ENCODE data around the gene CDX1. TPM values are rescaled to one million over a fixed set of nuclear protein-coding genes. Genes with fewer than 3 reads are reported as not detected.

CDX1 gene
- total RNA-seq = not detected

DNA sequence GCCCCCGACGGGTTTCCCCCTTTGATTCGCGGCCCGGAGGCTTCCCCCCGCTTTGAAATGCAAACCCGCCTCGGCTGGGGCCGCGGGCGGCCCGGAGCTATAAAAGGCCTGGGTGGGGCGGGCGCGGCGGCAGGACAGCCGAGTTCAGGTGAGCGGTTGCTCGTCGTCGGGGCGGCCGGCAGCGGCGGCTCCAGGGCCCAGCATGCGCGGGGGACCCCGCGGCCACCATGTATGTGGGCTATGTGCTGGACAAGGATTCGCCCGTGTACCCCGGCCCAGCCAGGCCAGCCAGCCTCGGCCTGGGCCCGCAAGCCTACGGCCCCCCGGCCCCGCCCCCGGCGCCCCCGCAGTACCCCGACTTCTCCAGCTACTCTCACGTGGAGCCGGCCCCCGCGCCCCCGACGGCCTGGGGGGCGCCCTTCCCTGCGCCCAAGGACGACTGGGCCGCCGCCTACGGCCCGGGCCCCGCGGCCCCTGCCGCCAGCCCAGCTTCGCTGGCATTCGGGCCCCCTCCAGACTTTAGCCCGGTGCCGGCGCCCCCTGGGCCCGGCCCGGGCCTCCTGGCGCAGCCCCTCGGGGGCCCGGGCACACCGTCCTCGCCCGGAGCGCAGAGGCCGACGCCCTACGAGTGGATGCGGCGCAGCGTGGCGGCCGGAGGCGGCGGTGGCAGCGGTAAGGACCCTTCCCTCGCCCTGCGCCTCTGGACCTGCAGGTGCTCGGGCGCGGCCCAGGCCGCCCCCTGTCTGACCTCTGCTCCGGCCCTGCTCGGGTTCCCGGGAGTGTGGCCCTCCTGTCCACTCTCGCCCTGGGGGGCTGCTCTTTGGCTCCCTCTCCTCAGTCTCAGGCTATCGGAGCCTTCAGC lies at the start of gene CDX1:
Gene CDX1 (plus strand): TSS at position 129 of the 862 bp plus-strand sequence. CDS start 99 bp downstream, at position 228.
- WGBS, 2 donors (ENCODE audit: low coverage in 1 of 2) = no CpG with 5 or more reads among the region's 93 CpGs
- Histone ChIP-seq H3K27me3 (peaks cover 43% of the 10 kb centered on the region), H3K27ac (no peak within 1 kb of the TSS), H3K9me3 (no peaks in the 10 kb centered on the region), H3K36me3 (no peaks in the 10 kb centered on the region), H3K4me3 (no peak within 1 kb of the TSS), H3K4me1 (peaks cover 0 to 32% (median 14%) of the 10 kb centered on the region in 3 donors)
- no peak for TF ChIP-seq EP300 (IDR thresholded peaks at IDR 0.05)
- TF ChIP-seq POLR2AphosphoS5 (IDR thresholded peaks at IDR 0.05) = no peak
- no peak for TF ChIP-seq POLR2A (IDR thresholded peaks at IDR 0.05)
- TF ChIP-seq, protein P1, sequence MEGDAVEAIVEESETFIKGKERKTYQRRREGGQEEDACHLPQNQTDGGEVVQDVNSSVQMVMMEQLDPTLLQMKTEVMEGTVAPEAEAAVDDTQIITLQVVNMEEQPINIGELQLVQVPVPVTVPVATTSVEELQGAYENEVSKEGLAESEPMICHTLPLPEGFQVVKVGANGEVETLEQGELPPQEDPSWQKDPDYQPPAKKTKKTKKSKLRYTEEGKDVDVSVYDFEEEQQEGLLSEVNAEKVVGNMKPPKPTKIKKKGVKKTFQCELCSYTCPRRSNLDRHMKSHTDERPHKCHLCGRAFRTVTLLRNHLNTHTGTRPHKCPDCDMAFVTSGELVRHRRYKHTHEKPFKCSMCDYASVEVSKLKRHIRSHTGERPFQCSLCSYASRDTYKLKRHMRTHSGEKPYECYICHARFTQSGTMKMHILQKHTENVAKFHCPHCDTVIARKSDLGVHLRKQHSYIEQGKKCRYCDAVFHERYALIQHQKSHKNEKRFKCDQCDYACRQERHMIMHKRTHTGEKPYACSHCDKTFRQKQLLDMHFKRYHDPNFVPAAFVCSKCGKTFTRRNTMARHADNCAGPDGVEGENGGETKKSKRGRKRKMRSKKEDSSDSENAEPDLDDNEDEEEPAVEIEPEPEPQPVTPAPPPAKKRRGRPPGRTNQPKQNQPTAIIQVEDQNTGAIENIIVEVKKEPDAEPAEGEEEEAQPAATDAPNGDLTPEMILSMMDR (IDR thresholded peaks at IDR 0.05) = no peak
- no peak for ATAC-seq

DNA sequence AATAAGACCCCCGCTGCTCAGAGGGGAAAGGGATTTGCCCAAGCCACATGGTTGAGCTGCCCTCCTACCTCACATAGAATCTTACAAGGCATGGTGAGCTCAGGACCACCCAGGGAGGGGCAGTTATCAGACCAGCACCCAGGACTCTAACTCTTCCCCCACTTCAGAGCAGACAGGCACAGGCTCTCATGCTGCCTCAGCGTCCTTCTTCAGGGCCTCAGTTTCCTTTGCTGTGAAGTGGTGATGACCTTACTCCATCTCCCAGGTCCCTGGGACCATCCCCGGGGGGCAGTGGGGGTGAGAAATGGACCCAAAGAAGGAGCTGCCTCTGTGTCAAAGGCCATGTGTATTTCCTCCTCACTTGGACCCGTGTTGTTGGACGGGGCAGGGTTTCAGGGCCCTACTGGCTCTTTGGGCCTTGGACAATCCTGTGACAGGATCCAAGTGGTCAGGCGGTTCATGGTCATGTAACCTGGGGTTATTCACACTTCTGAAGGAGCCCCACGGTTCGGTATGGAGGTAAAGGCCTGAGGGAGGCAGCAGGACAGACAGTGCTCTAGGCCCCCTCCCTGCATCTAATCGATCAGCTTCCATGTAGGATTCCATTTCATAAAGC lies 48.5 kb upstream of the CDX1 start:
- no peak for ATAC-seq
- no peak for TF ChIP-seq POLR2A (IDR thresholded peaks at IDR 0.05)
- TF ChIP-seq POLR2AphosphoS5 (IDR thresholded peaks at IDR 0.05) = no peak
- no peak for TF ChIP-seq EP300 (IDR thresholded peaks at IDR 0.05)
- TF ChIP-seq, protein P1 (IDR thresholded peaks at IDR 0.05) = no peak

DNA sequence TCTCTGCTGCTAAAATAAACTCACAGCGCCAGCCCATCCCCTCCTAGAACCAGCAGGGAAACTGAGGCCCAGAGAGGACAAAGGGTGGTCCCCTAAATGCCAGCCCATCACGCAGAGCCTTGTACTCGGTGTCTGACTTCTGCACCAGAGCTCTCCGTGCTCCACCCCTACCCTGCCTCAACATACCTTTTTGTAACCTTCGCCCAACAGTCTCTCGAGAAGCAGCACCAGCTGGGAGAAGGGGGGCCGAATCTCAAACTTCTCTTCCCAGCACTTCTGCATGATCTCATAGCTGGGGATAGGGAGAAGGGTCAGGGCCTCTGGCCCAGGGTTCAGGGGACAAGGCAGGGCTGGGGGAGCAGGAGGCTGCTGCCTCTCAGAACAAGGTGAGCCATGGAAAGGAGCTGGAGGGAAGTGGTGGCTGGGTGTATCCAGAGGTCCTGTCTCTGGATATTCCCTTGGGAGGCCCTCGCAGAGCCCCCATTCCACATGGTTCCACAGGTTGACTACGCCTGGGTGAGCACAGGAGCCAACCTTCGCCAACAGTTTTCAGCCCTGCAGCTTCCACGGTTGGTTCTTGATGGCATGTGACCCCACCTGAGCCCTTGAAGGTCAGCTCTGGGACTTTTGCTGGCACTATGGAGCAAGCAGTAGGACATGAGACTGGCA lies 47.9 kb upstream of the CDX1 start:
- peaks cover 0 to 94% of the 10 kb centered on the region in 2 donors for H3K36me3 ChIP-seq
- H3K27ac ChIP-seq = no peak overlapping the region
- no peak for TF ChIP-seq EP300 (IDR thresholded peaks at IDR 0.05)
- TF ChIP-seq POLR2AphosphoS5 (IDR thresholded peaks at IDR 0.05) = no peak
- no peak for TF ChIP-seq POLR2A (IDR thresholded peaks at IDR 0.05)
- TF ChIP-seq, protein P1 (IDR thresholded peaks at IDR 0.05) = no peak
- 84 to 90% methylated on average over 3 to 4 of the region's 11 CpGs for WGBS, 2 donors (ENCODE audit: low coverage in 1 of 2)
- no peaks in the 10 kb centered on the region for H3K4me1 ChIP-seq
- H3K27me3 ChIP-seq = no peaks in the 10 kb centered on the region
- no peaks in the 10 kb centered on the region for H3K9me3 ChIP-seq
- ATAC-seq = no peak
- no peak overlapping the region for H3K4me3 ChIP-seq

More for the DNA sequence above, 48.5 kb upstream of the CDX1 start:
- Histone ChIP-seq H3K36me3 (peaks cover 0 to 88% of the 10 kb centered on the region in 2 donors), H3K4me1 (peaks cover 0 to 5% (median 0%) of the 10 kb centered on the region in 3 donors), H3K27ac (no peak overlapping the region), H3K9me3 (no peaks in the 10 kb centered on the region), H3K4me3 (no peak overlapping the region), H3K27me3 (peaks cover 2% of the 10 kb centered on the region)
- WGBS, 2 donors (ENCODE audit: low coverage in 1 of 2) = 71 to 78% methylated on average over 3 to 4 of the region's 9 CpGs

DNA sequence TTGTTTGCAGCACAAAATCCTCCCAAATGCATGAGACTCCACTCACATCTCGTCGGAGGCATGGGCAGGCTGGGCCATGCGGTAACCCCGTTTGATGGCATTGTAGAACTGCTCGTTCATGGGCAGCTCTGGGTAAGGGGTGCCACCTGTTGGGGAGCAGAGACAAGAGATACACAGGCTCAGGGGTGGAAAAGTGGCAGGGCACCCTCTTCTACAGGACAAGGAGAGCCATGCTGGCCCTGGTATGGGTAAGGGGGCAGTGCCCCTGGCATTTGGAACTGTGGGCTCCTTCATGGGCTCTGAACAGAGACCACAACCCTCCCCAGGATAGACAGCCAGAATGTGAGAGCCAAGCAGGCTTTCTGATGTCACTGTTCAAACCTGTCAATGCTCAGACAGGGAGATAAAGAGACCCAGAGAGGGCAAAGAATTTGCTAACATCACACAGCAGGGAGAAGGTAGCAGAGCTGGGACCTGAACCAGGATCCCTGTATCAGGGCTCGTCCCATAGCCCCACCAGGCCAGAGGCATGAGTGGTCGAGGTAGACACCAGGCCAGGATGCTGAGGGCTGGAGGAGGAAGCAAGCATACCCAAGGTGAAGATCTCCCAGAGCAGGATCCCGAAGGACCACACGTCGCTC lies 47.0 kb upstream of the CDX1 start:
- ATAC-seq = no peak
- Histone ChIP-seq H3K4me3 (no peak overlapping the region), H3K27ac (no peak overlapping the region), H3K36me3 (peaks cover 0 to 98% of the 10 kb centered on the region in 2 donors), H3K4me1 (no peaks in the 10 kb centered on the region), H3K9me3 (no peaks in the 10 kb centered on the region), H3K27me3 (no peaks in the 10 kb centered on the region)
- TF ChIP-seq, protein P1 (IDR thresholded peaks at IDR 0.05) = no peak
- TF ChIP-seq POLR2AphosphoS5 (IDR thresholded peaks at IDR 0.05) (no peak), EP300 (IDR thresholded peaks at IDR 0.05) (no peak), POLR2A (IDR thresholded peaks at IDR 0.05) (no peak)
- WGBS, 2 donors (ENCODE audit: low coverage in 1 of 2) = 74 to 76% methylated on average over 4 of the region's 10 CpGs
